Coronary artery (tissue), 2 donors: ENCODE measurements around the gene CLCA2.

Experiments used
- DNase-seq: peaks from one replicate; pipeline ENCODE4 v3.0.0-alpha.2; 2017; ENCODE audit warnings: low spot score
- H3K27ac ChIP-seq, 2 donors: fragments of 200-600 bp; sonication (generic); one replicate each; pipeline ENCODE4 v1.5.1; 2016 to 2019
- H3K4me3 ChIP-seq: fragments of 200-600 bp; sonication (generic); 2 replicates; pipeline ENCODE4 v1.5.1; 2016; ENCODE audit warnings: mild to moderate bottlenecking, moderate library complexity
- TF ChIP-seq, protein P1 (sequence below): fragments of 200-600 bp; sonication (generic); IDR thresholded peaks from one replicate; pipeline ENCODE4 v1.5.1; 2019; ENCODE audit warnings: antibody characterized with exemption

The CLCA2 gene

DNA sequence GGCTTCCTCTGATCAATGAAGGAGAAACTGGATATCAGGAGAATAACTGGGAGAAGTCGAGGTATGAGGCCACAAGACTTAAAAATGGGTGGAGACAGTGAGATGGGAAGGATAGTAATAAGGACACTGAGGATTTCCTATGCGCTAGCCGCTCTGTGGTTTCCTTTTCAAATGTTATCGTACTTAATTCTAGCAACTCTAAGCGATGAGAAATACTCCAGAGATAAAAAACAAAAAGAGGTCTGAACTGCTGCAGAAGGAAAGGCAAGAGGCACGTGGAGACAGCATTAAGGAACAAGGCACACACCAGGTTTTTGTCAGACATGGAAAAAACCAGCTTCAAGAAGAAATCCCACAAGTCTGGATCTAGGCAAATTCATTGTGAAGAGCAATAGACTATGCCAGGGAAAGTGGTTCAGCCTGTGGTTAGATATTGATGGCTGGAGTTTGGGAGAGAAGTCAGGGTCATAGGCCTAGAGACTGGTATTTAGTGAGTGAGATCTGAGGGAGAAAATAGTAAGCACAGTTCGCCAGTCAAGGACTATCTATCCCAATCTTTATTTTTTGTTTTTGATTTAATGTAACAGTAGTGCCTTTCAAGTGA is 5.3 kb downstream of the CLCA2 start:
- Histone ChIP-seq H3K4me3 (no peak overlapping the region), H3K27ac (peak overlapping the region; percentile 55 to 66)
- TF ChIP-seq, protein P1, sequence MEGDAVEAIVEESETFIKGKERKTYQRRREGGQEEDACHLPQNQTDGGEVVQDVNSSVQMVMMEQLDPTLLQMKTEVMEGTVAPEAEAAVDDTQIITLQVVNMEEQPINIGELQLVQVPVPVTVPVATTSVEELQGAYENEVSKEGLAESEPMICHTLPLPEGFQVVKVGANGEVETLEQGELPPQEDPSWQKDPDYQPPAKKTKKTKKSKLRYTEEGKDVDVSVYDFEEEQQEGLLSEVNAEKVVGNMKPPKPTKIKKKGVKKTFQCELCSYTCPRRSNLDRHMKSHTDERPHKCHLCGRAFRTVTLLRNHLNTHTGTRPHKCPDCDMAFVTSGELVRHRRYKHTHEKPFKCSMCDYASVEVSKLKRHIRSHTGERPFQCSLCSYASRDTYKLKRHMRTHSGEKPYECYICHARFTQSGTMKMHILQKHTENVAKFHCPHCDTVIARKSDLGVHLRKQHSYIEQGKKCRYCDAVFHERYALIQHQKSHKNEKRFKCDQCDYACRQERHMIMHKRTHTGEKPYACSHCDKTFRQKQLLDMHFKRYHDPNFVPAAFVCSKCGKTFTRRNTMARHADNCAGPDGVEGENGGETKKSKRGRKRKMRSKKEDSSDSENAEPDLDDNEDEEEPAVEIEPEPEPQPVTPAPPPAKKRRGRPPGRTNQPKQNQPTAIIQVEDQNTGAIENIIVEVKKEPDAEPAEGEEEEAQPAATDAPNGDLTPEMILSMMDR, result no peak
- DNase-seq, result no peak

DNA sequence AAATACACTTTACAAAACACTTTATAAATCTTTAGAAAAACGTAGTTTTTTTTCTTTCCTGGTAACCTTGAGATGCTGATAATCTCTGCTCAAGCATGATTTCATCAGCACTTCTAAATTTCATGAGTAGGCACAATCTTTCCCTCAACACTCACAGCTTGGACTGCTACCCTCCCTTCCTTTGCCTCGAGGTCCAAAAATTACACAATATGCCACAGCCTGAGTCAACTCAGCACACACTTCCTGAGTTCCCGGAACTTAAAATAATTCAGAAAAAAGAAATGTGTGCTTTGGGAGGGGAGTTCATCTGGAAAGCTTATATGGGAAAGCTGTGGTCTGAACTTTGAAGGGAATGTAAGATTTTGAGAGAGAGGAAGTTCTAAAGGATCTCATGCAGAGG is 5.9 kb downstream of the CLCA2 start:
- peak overlapping the region; percentile 35 to 66 for H3K27ac ChIP-seq
- TF ChIP-seq, protein P1, result no peak
- no peak overlapping the region for H3K4me3 ChIP-seq
- DNase-seq, result no peak

DNA sequence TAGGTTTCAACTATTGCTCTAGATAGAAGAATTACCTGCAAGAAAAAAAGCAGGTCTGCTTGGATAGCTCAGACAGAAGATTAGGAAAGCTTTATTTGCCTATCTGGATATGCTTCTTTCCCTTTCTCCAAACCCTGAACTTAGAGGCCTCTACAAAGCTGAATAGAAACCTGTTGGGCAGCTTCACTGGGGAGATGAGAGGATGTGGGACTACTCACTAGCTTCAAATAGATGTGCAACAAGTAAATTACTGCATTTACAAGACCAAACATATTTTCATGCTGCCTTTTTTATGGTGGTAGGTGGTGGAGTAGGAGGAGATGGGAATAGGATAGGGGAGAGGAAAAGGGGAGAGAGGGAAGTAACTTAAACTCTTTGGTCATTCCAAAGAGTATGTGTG is 6.4 kb downstream of the CLCA2 start:
- no peak for DNase-seq
- Histone ChIP-seq H3K4me3 (no peak overlapping the region), H3K27ac (peak overlapping the region; percentile 35 to 66)
- TF ChIP-seq, protein P1, result no peak

DNA sequence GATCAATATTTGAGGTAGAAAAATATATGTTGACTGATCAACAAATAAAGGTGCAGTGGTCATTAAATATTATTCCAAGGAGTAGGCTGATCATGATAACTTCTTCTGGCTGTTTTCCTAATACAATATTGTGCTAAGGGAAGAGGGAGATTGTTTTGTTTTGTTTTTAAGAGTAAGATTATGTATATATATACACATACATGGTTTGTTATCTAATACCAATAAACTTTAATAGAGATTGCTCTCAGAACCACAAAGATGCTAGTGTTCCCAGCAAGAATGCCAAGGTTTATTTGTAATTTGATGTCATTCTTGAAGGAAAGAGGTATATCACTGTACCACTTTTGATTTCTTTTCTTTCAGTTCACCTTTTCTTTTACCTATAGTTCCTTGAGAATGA is 10.1 kb downstream of the CLCA2 start:
- H3K27ac ChIP-seq, result no peak overlapping the region
- H3K4me3 ChIP-seq, result no peak overlapping the region
- DNase-seq, result no peak
- TF ChIP-seq, protein P1, result no peak

DNA sequence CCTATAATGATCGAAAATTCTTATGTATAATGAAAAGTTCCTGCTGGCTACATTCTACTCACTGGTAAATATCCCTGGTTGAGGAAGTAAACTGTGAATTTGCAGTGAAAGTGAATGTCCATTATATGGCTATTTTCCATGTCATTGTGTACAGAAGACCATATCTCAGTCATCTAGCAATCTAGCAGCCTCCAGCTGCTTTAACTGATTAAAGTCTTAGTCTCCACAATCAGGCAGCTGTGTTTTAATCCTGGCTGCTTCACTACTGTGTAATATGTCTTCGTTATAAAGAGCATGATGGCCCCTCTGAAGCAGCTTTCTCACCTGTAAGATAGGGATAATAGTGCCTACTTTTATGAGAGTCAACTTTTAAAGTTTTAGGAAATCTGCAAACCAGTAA is 11.4 kb downstream of the CLCA2 start:
- DNase-seq, result no peak
- TF ChIP-seq, protein P1, result no peak
- H3K4me3 ChIP-seq, result no peak overlapping the region
- H3K27ac ChIP-seq, result no peak overlapping the region

DNA sequence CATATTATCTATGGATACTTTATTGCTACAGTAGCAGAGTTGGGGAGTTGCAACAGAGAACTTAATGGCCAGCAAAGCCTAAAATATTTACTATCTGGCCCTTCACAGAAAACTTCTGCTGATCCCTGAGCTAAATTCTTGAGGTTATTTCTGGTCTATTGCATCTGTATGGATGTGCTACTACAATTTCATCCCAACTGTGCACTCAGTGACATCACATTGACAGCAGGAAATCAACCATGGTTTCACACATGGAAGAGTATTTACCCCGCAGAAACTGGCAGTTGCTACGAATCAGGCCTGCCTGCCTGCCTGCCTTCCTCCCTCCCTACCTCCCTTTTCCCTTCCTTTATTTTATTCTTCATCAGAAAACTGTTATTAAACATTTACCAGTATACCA is 12.1 kb downstream of the CLCA2 start:
- DNase-seq, result no peak
- no peak overlapping the region for H3K27ac ChIP-seq
- TF ChIP-seq, protein P1, result no peak

DNA sequence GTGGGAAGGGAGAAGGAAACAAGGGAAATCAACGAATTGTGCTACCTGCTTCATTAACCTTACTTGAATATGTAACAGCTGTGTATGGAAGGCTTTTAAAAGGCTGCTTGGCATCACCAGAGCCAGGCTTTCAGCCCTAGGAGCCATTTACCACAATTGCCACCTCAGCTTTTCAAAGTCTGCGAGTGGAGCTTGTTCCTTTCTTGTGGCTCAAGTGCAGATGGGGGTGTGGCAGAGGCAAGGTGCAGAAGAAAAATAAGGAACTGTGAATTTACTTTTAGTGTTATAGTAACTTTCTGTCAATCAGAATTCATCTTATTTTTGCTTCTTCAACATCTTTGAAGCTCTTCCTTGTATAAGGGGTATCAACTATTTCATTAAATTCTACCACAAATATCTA is 17.6 kb downstream of the CLCA2 start:
- no peak overlapping the region for H3K27ac ChIP-seq
- DNase-seq, result no peak
- TF ChIP-seq, protein P1, result no peak
- no peak overlapping the region for H3K4me3 ChIP-seq

More for the DNA sequence above, 12.1 kb downstream of the CLCA2 start:
- no peak overlapping the region for H3K4me3 ChIP-seq
